ENCODE data around the gene CORO7. TPM values are rescaled to one million over a fixed set of nuclear protein-coding genes. Genes with fewer than 3 reads are reported as not detected.

CORO7 gene
- polyA plus RNA-seq, 2 of the 4 experiments (the other 2 are of a cell fraction): 6.0 to 11.9 TPM

- Histone ChIP-seq H3K27ac (peak overlapping the region; percentile 96), H3K4me2 (peak overlapping the region; percentile 93), H3K4me1 (peaks cover 76% of the 10 kb centered on the region), H3K9me3 (no peaks in the 10 kb centered on the region), H3K4me3 (peak overlapping the region; percentile 87; the same call in 1 of the 3 replicates)
- WGBS (ENCODE audit: missing lambda C conversion rate): 83% methylated on average over 5 of the region's 5 CpGs
- ChIA-PET CTCF (interaction anchor here (1.0 to 20.1 kb wide), 7 partner anchors 9 to 84 kb away, joined by 3 to 423 read pairs (median 7); no protein-coding TSS in a partner anchor), POLR2A (no interaction called here)
- no peak for TF ChIP-seq SREBF2 (IDR thresholded peaks at IDR 0.05)
- TF ChIP-seq ZNF302 (CRISPR knock-in tag; IDR thresholded peaks at IDR 0.05): no peak
- TF ChIP-seq USF2 (IDR thresholded peaks at IDR 0.05): no peak
- no peak for TF ChIP-seq HEYL (CRISPR knock-in tag; IDR thresholded peaks at IDR 0.05)
- TF ChIP-seq CBX8 (IDR thresholded peaks at IDR 0.05): no peak
- TF ChIP-seq RARB (CRISPR knock-in tag; IDR thresholded peaks at IDR 0.05): no peak
- no peak for TF ChIP-seq JUNB (IDR thresholded peaks at IDR 0.05)
- no peak for TF ChIP-seq HOXB5 (CRISPR knock-in tag; IDR thresholded peaks at IDR 0.05)
- TF ChIP-seq HOXA7 (CRISPR knock-in tag; IDR thresholded peaks at IDR 0.05): no peak
- no peak for TF ChIP-seq RNF2 (IDR thresholded peaks at IDR 0.05; ENCODE audit: borderline replicate concordance, low read depth)
- no peak for TF ChIP-seq RCOR1 (IDR thresholded peaks at IDR 0.05; ENCODE audit: low read depth, low read length)
- TF ChIP-seq SMC3 (IDR thresholded peaks at IDR 0.05): no peak
- ATAC-seq (no peak), DNase-seq (ENCODE audit: low read depth in 1 of 2, low spot score in 1 of 2) (no peak), FAIRE-seq (no peak)
These were observed 97.4 kb downstream of the CORO7 start for GRCh38 chr16:4318967-4319366.

GRCh38 chr16:4318451-4318910 lies 97.9 kb downstream of the CORO7 start:
- no peaks in the 10 kb centered on the region for H3K9me3 ChIP-seq
- POLR2A ChIA-PET: no interaction called here
- DNase-seq (ENCODE audit: low read depth in 1 of 2, low spot score in 1 of 2) (no peak), ATAC-seq (no peak), FAIRE-seq (no peak)
- TF ChIP-seq BHLHE40 (IDR thresholded peaks at IDR 0.05; ENCODE audit: low read depth, low read length) (no peak), CBX2 (IDR thresholded peaks at IDR 0.05; ENCODE audit: borderline replicate concordance, low read depth) (no peak), RCOR1 (IDR thresholded peaks at IDR 0.05; ENCODE audit: low read depth, low read length) (no peak), MAZ (IDR thresholded peaks at IDR 0.05; ENCODE audit: borderline replicate concordance, low read depth, low read length) (no peak), E2F6 (IDR thresholded peaks at IDR 0.05; ENCODE audit: borderline replicate concordance, low read depth) (no peak), EHF (CRISPR knock-in tag; IDR thresholded peaks at IDR 0.05) (no peak), MYC (IDR thresholded peaks at IDR 0.05; ENCODE audit: borderline replicate concordance, low read length) (no peak), HES2 (IDR thresholded peaks at IDR 0.05) (no peak), CBX8 (IDR thresholded peaks at IDR 0.05) (no peak), PBX3 (IDR thresholded peaks at IDR 0.05) (no peak), RARB (CRISPR knock-in tag; IDR thresholded peaks at IDR 0.05) (no peak), RFX5 (IDR thresholded peaks at IDR 0.05) (no peak), HOXB13 (CRISPR knock-in tag; IDR thresholded peaks at IDR 0.05; ENCODE audit: low read depth) (no peak), HOXA7 (CRISPR knock-in tag; IDR thresholded peaks at IDR 0.05) (no peak), EHMT2 (IDR thresholded peaks at IDR 0.05; ENCODE audit: low read depth) (no peak), POLR2A (IDR thresholded peaks at IDR 0.05; ENCODE audit: low read length) (no peak), EP300 (IDR thresholded peaks at IDR 0.05) (no peak)
- peak overlapping the region; percentile 93 for H3K4me2 ChIP-seq
- peaks cover 75% of the 10 kb centered on the region for H3K4me1 ChIP-seq
- peak overlapping the region; percentile 96 for H3K27ac ChIP-seq
- CTCF ChIA-PET: interaction anchor here (0.8 to 20.1 kb wide), 11 partner anchors 9 to 151 kb away, joined by 3 to 423 read pairs (median 7); partner anchors contain the start of gene TFAP4
- peak overlapping the region; percentile 87 for H3K4me3 ChIP-seq
- 57% methylated on average over 13 of the region's 13 CpGs for WGBS (ENCODE audit: missing lambda C conversion rate)

Data from A549 (cell line).